GF-D8 (cell line): ENCODE data around the gene B3GNT7.
A peak's percentile ranks its signal among the peaks of the same experiment; 100 is the strongest.
"Not testable (repeated sequence)": the region's sequence is repeated elsewhere in the genome, so short reads cannot be mapped to it uniquely, and the experiment has no call there.

Experiments
- DNase-seq: peaks from one replicate; lab custom pipeline; 2025; lab: John Stamatoyannopoulos, UW

Gene B3GNT7, protein sequence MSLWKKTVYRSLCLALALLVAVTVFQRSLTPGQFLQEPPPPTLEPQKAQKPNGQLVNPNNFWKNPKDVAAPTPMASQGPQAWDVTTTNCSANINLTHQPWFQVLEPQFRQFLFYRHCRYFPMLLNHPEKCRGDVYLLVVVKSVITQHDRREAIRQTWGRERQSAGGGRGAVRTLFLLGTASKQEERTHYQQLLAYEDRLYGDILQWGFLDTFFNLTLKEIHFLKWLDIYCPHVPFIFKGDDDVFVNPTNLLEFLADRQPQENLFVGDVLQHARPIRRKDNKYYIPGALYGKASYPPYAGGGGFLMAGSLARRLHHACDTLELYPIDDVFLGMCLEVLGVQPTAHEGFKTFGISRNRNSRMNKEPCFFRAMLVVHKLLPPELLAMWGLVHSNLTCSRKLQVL

GRCh38 chr2:231395188-231396057 is at the start of gene B3GNT7:
Gene B3GNT7, plus strand, starts transcription at chr2:231395710. Its CDS starts 94 bp downstream, at chr2:231395804.
- DNase-seq: no peak

GRCh38 chr2:231347081-231347480 is 48.4 kb upstream of the B3GNT7 start:
- no peak for DNase-seq

DNA sequence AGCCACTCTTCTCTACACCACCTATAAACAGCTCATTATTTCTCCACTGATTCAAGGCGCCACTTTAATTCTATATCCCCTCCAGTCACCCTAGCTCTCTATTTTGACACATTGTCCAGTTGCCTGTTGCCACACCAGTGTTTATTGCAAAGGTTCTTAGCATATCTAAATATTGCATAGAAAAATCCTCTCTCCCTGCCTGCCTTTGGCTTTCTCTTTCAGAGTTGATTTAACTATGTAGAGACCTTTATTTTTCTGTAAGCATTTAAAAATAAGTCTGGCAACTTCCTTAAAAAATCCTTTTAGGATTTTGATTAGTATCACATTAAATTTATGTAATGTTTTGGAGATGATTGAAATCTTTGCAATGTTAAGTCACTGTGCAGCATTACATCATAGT is 47.9 kb upstream of the B3GNT7 start:
- DNase-seq: no peak

- no peak for DNase-seq
Observed at GRCh38 chr2:231348173-231348572, 47.3 kb upstream of the B3GNT7 start.

GRCh38 chr2:231348704-231349373 is 46.7 kb upstream of the B3GNT7 start:
- no peak for DNase-seq

- DNase-seq: not testable (repeated sequence)
Observed at GRCh38 chr2:231349374-231349735, 46.2 kb upstream of the B3GNT7 start.

GRCh38 chr2:231351648-231352047 is 43.9 kb upstream of the B3GNT7 start:
- DNase-seq: no peak

- DNase-seq: no peak
Observed at GRCh38 chr2:231353469-231353868, 42.0 kb upstream of the B3GNT7 start.

DNA sequence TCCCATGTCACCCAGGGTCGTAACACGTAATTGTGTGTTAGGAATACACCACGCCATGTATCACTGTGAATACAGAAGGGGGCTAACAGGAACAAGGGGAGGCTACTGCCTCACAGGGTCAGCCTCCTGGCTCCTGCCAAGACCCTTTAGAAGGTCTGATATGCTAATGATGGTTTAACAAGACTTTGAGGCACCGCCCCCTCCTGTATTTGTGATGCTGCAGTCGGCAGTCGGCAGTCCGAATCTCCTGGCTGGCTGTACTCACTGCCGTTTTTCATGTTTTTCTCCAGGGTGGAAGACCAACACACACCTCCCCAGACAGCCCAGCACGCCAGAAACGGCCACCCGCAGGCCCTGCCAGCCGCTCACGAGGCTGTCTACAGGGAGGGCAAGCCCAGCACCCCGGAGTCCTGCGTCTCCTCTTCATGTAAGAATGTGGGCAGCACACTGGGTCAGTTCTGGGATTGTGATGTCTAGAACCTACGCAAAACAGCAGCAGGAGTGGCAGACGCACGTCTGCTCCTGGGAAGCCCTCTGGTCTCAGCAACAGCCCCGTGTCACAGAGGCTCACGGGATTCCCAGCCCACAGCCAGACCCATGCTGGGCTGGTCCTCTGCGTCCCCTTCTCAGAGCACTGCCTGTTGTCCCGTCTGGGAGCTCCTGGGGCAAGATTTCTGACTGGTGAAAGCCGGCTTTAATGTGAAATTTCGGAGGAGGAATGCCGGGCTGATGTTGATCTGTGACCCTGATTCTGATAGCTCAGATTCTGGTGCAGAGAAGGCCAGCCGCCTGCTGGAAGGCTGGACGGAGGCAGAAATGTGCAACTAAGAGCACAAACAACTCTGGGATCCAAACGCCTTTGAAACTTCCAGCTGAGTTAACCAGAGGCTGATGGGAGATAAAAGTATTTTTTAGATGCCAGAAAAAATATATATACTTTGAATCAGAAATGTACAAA is 39.7 kb upstream of the B3GNT7 start:
- no peak for DNase-seq

GRCh38 chr2:231356466-231356844 is 39.1 kb upstream of the B3GNT7 start:
- no peak for DNase-seq

GRCh38 chr2:231357048-231357447 is 38.5 kb upstream of the B3GNT7 start:
- no peak for DNase-seq

DNA sequence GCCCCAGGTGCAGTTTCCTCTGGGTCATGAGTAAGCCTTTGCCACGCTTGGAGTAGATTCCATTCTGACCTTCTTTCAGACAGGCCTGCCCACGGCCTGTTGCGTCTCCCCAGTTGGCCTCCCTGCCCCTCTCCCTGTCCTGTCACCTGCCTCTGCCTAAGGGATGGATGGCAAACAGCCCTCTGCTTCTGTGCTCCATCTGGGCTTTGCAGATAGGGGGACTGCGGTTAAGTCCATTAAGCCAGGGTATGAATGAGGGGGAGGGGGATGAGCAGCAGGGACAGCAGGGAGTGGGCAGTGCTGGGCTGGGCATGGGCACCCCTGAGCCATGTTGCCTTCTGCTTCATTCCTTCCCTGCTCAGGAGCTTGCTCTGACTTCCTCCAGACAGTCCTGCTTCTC is 37.6 kb upstream of the B3GNT7 start:
- no peak for DNase-seq

- DNase-seq: no peak
Observed at GRCh38 chr2:231359441-231359840, 36.1 kb upstream of the B3GNT7 start.

GRCh38 chr2:231359948-231360347 is 35.6 kb upstream of the B3GNT7 start:
- DNase-seq: no peak

DNA sequence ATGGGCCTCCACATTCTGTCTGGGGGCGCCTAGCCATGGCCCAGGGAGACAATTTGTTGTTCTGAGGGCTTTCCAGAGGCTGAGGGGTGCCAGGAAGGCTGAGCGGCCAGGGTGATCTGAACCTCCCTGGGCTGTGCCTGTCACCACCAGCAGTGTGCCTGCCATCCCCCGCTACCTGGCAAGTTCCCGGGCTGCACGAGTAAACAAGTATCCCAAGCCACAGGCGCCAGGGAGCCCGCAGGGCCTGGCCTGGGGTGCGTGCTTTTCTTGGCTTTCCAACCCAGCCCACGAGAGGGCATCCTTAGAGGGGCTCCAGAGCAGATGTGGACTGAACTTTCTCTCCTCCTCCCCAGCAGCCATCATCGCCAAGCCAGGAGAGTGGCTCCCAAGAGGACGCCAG is 35.1 kb upstream of the B3GNT7 start:
- no peak for DNase-seq

GRCh38 chr2:231360881-231361371 is 34.6 kb upstream of the B3GNT7 start:
- no peak for DNase-seq

GRCh38 chr2:231361701-231362554 is 33.6 kb upstream of the B3GNT7 start:
- DNase-seq: peak; percentile 72

DNA sequence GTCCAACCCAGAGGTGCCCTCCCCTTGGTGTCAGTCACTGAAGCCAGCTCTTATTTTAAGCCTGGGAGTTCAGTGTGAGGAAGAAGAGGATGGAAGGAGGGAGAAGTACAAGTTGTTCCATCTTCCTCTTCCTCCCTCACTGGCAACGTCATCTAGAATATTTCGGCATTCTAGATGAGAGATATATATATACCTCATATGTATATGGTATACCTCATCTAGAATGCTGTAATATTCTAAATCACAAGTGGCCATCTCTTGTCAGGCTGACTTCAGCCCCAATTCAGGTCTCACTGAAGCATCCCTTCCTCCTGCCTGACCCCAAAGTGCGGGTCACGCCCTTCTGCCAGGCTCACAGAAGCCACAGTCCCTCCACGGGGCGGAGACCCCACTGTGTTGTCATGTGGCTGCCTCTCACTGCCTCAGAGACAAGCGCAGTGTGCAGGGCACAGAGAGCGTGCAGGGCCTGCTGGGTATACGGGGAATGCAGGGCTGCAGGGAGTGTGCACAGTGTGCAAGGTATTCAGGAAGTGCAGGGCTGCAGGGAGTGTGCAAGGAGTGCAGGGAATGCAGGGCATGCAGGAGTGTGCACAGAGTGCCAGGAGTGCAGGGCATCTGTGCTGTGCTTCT is 32.8 kb upstream of the B3GNT7 start:
- no peak for DNase-seq

DNA sequence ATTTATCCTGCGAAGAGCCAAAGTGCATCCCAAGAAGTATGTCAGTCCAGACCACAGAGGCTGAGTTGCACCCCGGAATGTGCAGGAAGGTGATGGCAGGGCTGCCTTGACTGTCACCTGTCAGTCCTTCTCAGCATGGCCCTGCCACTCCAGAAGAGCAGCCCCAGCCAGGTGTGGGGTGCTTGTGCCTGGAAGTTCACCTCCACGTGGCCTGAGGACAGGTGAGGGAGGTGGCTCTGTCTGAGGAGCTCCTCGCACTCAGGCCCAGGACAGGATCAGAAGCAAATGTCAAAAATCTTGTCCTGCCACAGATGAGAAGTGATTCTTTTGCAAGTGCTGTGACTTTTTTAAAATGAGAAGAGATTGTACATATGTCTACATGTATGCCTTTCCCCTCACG is 31.4 kb upstream of the B3GNT7 start:
- no peak for DNase-seq
